Activated CD8-positive, alpha-beta memory T cell treated with anti-CD3 and anti-CD28 coated beads, Interleukin-2, amount 50 U/mL, for 1 hour (primary cell): ENCODE results near the gene BST1.

Experiments used
- DNase-seq: peaks from one replicate; pipeline ENCODE4 v3.0.0-alpha.2; 2020; ENCODE audit errors: extremely low read depth

BST1 gene

DNA sequence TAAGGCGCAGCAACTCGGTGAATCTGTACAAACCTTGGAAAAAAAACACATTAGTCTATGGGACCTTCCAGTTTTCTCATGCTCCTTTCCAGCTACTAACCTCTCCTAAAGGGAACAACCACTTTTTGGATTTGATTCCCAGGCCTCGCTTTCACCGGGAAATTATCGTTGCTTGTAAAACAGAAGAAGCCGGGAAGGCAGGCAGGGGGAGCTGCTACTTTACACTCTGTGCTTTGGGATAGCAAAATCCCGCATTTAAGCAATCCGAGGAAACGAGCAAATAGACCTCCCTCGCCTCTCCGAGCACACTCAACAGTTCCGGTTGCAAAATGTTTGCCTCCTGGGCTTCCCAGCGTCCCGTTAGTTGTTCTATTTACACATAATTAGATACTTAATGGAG, 76.4 kb downstream of the BST1 start:
- no peak for DNase-seq

DNA sequence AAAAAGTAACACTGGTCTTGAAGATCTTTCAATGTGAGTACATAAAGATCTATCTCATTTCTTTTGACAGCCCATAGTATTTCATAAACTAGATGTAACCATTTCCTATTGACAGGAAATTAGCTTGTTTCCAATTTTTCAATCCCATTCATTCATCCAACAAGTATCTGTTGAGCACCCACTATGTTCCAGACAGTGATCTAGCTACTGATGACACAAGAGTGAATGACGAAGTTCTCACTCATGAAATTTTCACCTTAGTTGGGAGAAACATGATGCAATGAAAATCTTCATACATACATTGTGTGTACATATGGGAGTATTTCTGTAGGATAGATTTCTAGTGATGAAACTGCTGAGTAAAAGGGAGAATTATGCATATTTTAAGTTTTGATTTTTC, 76.9 kb downstream of the BST1 start:
- DNase-seq = no peak

DNA sequence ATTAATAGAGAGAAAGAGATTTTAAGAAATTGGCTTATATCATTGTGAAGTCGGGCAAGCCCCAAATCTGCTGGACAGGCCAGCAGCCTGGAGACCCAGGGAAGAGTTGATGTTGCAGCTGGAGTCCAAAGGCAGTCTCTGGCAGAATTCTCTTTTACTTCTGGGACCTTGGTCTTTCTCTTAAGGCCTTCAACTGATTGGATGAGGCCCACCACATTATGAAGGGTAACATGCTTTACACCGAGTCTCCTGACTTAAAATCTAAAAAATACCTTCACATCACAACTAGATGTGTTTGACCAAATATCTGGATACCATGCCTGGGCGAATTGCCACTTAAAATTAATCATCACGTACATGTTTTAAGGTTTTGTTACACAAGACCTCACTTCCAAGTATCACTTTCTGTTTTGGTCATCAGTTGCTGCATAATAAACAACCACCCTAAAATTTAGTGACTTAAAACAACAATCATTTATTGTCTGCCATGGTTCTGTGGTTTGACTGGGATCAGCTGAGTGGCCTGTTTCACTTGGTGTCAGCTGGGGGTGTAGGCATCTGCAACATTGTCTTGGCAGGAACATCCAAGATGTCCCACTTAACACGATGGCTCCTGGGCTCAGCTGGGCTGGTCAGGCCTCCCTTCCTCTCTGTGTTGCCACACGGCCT, 78.7 kb downstream of the BST1 start:
- DNase-seq = no peak
